HAP-1 (cell line): ENCODE measurements around the gene CNNM1.

Experiments
- DNase-seq, 2 experiments: peaks; one replicate each; pipeline ENCODE4 v3.0.0-alpha.2; 2016 to 2020; ENCODE audit warnings: low spot score in 2 of 2
- H3K27me3 ChIP-seq: fragments of 250-450 bp; sonication (Bioruptor Pico); 2 replicates; pipeline ENCODE4 v1.5.1; 2020; ENCODE audit warnings: low read depth, mild to moderate bottlenecking, moderate library complexity
- H3K36me3 ChIP-seq: fragments of 250-450 bp; sonication (Bioruptor Pico); replicated peaks from 2 replicates; pipeline ENCODE4 v1.5.1; 2020; ENCODE audit warnings: mild to moderate bottlenecking
- H3K4me1 ChIP-seq: fragments of 250-450 bp; sonication (Bioruptor Pico); 2 replicates; pipeline ENCODE4 v1.5.1; 2020; ENCODE audit warnings: mild to moderate bottlenecking
- H3K4me3 ChIP-seq: fragments of 250-450 bp; sonication (Bioruptor Pico); 2 replicates; pipeline ENCODE4 v1.5.1; 2020; ENCODE audit warnings: mild to moderate bottlenecking, moderate library complexity
- H3K9me3 ChIP-seq: fragments of 250-450 bp; sonication (Bioruptor Pico); 2 replicates; pipeline ENCODE4 v1.5.1; 2020; ENCODE audit warnings: mild to moderate bottlenecking, moderate library complexity
- in situ Hi-C: fragments of 300-500 bp; cut with MboI; formaldehyde crosslinking; loops from 3 replicates; pipeline ENCODE4 v1.14.3; 2020; ENCODE audit warnings: low sequenced_read_pairs, inconsistent platforms, mixed read lengths

CNNM1 gene

GRCh38 chr10:99422529-99423096 is 93.5 kb downstream of the CNNM1 start:
- peaks cover 10% of the 10 kb centered on the region for H3K4me1 ChIP-seq
- no peak for DNase-seq
- peaks cover 43% of the 10 kb centered on the region for H3K36me3 ChIP-seq
- H3K9me3 ChIP-seq, result no peaks in the 10 kb centered on the region
- in situ Hi-C loops, result no loop called here
- no peaks in the 10 kb centered on the region for H3K27me3 ChIP-seq
- no peak overlapping the region for H3K4me3 ChIP-seq

GRCh38 chr10:99424656-99425055 is 95.5 kb downstream of the CNNM1 start:
- in situ Hi-C loops, result no loop called here
- no peak overlapping the region for H3K4me3 ChIP-seq
- no peak for DNase-seq
- no peaks in the 10 kb centered on the region for H3K27me3 ChIP-seq
- H3K36me3 ChIP-seq, result peaks cover 28% of the 10 kb centered on the region
- H3K9me3 ChIP-seq, result no peaks in the 10 kb centered on the region
- H3K4me1 ChIP-seq, result peaks cover 10% of the 10 kb centered on the region

- Histone ChIP-seq H3K36me3 (peaks cover 22% of the 10 kb centered on the region), H3K4me3 (no peak overlapping the region), H3K9me3 (no peaks in the 10 kb centered on the region), H3K4me1 (peaks cover 10% of the 10 kb centered on the region), H3K27me3 (no peaks in the 10 kb centered on the region)
- no peak for DNase-seq
- in situ Hi-C loops, result no loop called here
Observed at GRCh38 chr10:99425204-99425603, 96.0 kb downstream of the CNNM1 start.

GRCh38 chr10:99426689-99427088 is 97.5 kb downstream of the CNNM1 start:
- no peaks in the 10 kb centered on the region for H3K9me3 ChIP-seq
- no peak overlapping the region for H3K4me3 ChIP-seq
- no peaks in the 10 kb centered on the region for H3K27me3 ChIP-seq
- in situ Hi-C loops, result no loop called here
- H3K36me3 ChIP-seq, result peaks cover 10% of the 10 kb centered on the region
- peaks cover 10% of the 10 kb centered on the region for H3K4me1 ChIP-seq
- DNase-seq, result no peak

- Histone ChIP-seq H3K9me3 (no peaks in the 10 kb centered on the region), H3K36me3 (peaks cover 15% of the 10 kb centered on the region), H3K4me3 (no peak overlapping the region), H3K27me3 (no peaks in the 10 kb centered on the region), H3K4me1 (peaks cover 20% of the 10 kb centered on the region)
- in situ Hi-C loops, result no loop called here
- no peak for DNase-seq
Observed at GRCh38 chr10:99427566-99428190, 98.5 kb downstream of the CNNM1 start.

GRCh38 chr10:99429517-99430095 is 100.5 kb downstream of the CNNM1 start:
- Histone ChIP-seq H3K9me3 (no peaks in the 10 kb centered on the region), H3K4me1 (peaks cover 15% of the 10 kb centered on the region), H3K36me3 (peaks cover 15% of the 10 kb centered on the region), H3K27me3 (no peaks in the 10 kb centered on the region), H3K4me3 (peak overlapping the region; percentile 89)
- no peak for DNase-seq
- in situ Hi-C loops, result loop anchor here (5.0 kb wide), 2 partner anchors 103 to 183 kb away; partner anchors contain the start of gene NKX2-3

GRCh38 chr10:99430116-99430450 is 100.9 kb downstream of the CNNM1 start:
- DNase-seq, result no peak
- H3K9me3 ChIP-seq, result no peaks in the 10 kb centered on the region
- H3K27me3 ChIP-seq, result no peaks in the 10 kb centered on the region
- in situ Hi-C loops, result loop anchor here (5.0 kb wide), 2 partner anchors 102 to 182 kb away; partner anchors contain the start of gene NKX2-3
- peaks cover 11% of the 10 kb centered on the region for H3K4me1 ChIP-seq
- peaks cover 12% of the 10 kb centered on the region for H3K36me3 ChIP-seq
- peak overlapping the region; percentile 89 for H3K4me3 ChIP-seq

- Histone ChIP-seq H3K9me3 (no peaks in the 10 kb centered on the region), H3K4me3 (peak within 1 kb of the TSS; percentile 89), H3K4me1 (peaks cover 9% of the 10 kb centered on the region), H3K36me3 (peaks cover 7% of the 10 kb centered on the region), H3K27me3 (no peaks in the 10 kb centered on the region)
- in situ Hi-C loops, result loop anchor here (5.0 kb wide), 2 partner anchors 102 to 182 kb away; partner anchors contain the start of gene NKX2-3
- DNase-seq, result peak; percentile 95 to 99
Observed at GRCh38 chr10:99430451-99431189, 101.5 kb downstream of the CNNM1 start, which contains the start of gene GOT1. GOT1 (minus strand) TSS chr10:99430624; CDS start chr10:99430565, 59 bp downstream.

GRCh38 chr10:99431190-99431760 is 102.1 kb downstream of the CNNM1 start:
- DNase-seq, result peak; percentile 40 to 64

GRCh38 chr10:99432047-99432446 is 102.9 kb downstream of the CNNM1 start:
- no peaks in the 10 kb centered on the region for H3K27me3 ChIP-seq
- H3K4me1 ChIP-seq, result peaks cover 9% of the 10 kb centered on the region
- H3K9me3 ChIP-seq, result no peaks in the 10 kb centered on the region
- H3K36me3 ChIP-seq, result peaks cover 6% of the 10 kb centered on the region
- in situ Hi-C loops, result loop anchor here (5.0 kb wide), 2 partner anchors 100 to 180 kb away; partner anchors contain the start of gene NKX2-3
- peak overlapping the region; percentile 89 for H3K4me3 ChIP-seq
- DNase-seq, result no peak

More at GRCh38 chr10:99431190-99431760, 102.1 kb downstream of the CNNM1 start:
- Histone ChIP-seq H3K4me3 (peak overlapping the region; percentile 89), H3K9me3 (no peaks in the 10 kb centered on the region), H3K27me3 (no peaks in the 10 kb centered on the region), H3K36me3 (peaks cover 6% of the 10 kb centered on the region), H3K4me1 (peaks cover 9% of the 10 kb centered on the region)
- in situ Hi-C loops, result loop anchor here (5.0 kb wide), 2 partner anchors 101 to 181 kb away; partner anchors contain the start of gene NKX2-3

- in situ Hi-C loops, result loop anchor here (5.0 kb wide), 2 partner anchors 99 to 179 kb away; partner anchors contain the start of gene NKX2-3
- no peaks in the 10 kb centered on the region for H3K27me3 ChIP-seq
- peaks cover 9% of the 10 kb centered on the region for H3K4me1 ChIP-seq
- DNase-seq, result no peak
- H3K36me3 ChIP-seq, result peaks cover 6% of the 10 kb centered on the region
- H3K9me3 ChIP-seq, result no peaks in the 10 kb centered on the region
- H3K4me3 ChIP-seq, result no peak overlapping the region
Observed at GRCh38 chr10:99432881-99433280, 103.7 kb downstream of the CNNM1 start.

- in situ Hi-C loops, result loop anchor here (5.0 kb wide), 2 partner anchors 99 to 179 kb away; partner anchors contain the start of gene NKX2-3
- no peak for DNase-seq
- peaks cover 6% of the 10 kb centered on the region for H3K36me3 ChIP-seq
- peaks cover 9% of the 10 kb centered on the region for H3K4me1 ChIP-seq
- H3K4me3 ChIP-seq, result no peak overlapping the region
- no peaks in the 10 kb centered on the region for H3K9me3 ChIP-seq
- no peaks in the 10 kb centered on the region for H3K27me3 ChIP-seq
Observed at GRCh38 chr10:99433378-99434020, 104.3 kb downstream of the CNNM1 start.
